SK-N-SH treated with all-trans-retinoic acid at 6 μM for 48 hours (cell line): Measurements from ENCODE around the gene ANKDD1A.

ENCODE experiments used
- ATAC-seq: fragments of 200-7000 bp; cut with Tn5 transposase; 3 replicates; pipeline ENCODE4 v1.9.1; 2020; ENCODE audit warnings: mild to moderate bottlenecking, moderate library complexity
- ARNTL ChIP-seq: fragments of 450-650 bp; formaldehyde crosslinking; IDR thresholded peaks from 2 replicates; pipeline ENCODE4 v1.5.0; 2020; ENCODE audit warnings: low read depth, mild to moderate bottlenecking, moderate library complexity, borderline replicate concordance
- BACH2 ChIP-seq: fragments of 250-450 bp; sonication (Bioruptor Pico); IDR thresholded peaks from 2 replicates; pipeline ENCODE4 v1.9.0; 2021; ENCODE audit warnings: mild to moderate bottlenecking, borderline replicate concordance
- CSDC2 ChIP-seq: fragments of 250-450 bp; sonication (Bioruptor Pico); IDR thresholded peaks from 2 replicates; pipeline ENCODE4 v1.5.0; 2020; ENCODE audit warnings: mild to moderate bottlenecking, moderate library complexity
- ESRRG ChIP-seq: fragments of 250-450 bp; sonication (Bioruptor Pico); IDR thresholded peaks from 2 replicates; pipeline ENCODE4 v1.6.1; 2021; ENCODE audit warnings: mild to moderate bottlenecking
- ISL1 ChIP-seq: fragments of 250-450 bp; sonication (Bioruptor Pico); IDR thresholded peaks from 2 replicates; pipeline ENCODE4 v2.1.2; 2022; ENCODE audit warnings: mild to moderate bottlenecking, moderate library complexity
- OSR1 ChIP-seq: fragments of 250-450 bp; sonication (Bioruptor Pico); IDR thresholded peaks from 2 replicates; pipeline ENCODE4 v1.8.0; 2022; ENCODE audit warnings: moderate library complexity, mild to moderate bottlenecking, inconsistent platforms
- PPARA ChIP-seq: fragments of 250-450 bp; sonication (Bioruptor Pico); IDR thresholded peaks from 2 replicates; pipeline ENCODE4 v1.5.0; 2020; ENCODE audit warnings: mild to moderate bottlenecking, borderline replicate concordance
- RARB ChIP-seq: fragments of 250-450 bp; sonication (Bioruptor Pico); IDR thresholded peaks from 2 replicates; pipeline ENCODE4 v1.8.0; 2021; ENCODE audit warnings: mild to moderate bottlenecking, moderate library complexity
- SNAI2 ChIP-seq: fragments of 250-450 bp; sonication (Bioruptor Pico); IDR thresholded peaks from 2 replicates; pipeline ENCODE4 v1.5.0; 2020; ENCODE audit warnings: mild to moderate bottlenecking, moderate library complexity
- TCF4 ChIP-seq: fragments of 250-450 bp; sonication (Bioruptor Pico); IDR thresholded peaks from 2 replicates; pipeline ENCODE4 v1.8.0; 2021; ENCODE audit warnings: mild to moderate bottlenecking, moderate library complexity, borderline replicate concordance
- TOX ChIP-seq: fragments of 250-450 bp; sonication (Bioruptor Pico); IDR thresholded peaks from 2 replicates; pipeline ENCODE4 v1.8.0; 2021; ENCODE audit warnings: mild to moderate bottlenecking, moderate library complexity, borderline replicate concordance
- ZC3H10 ChIP-seq: fragments of 250-450 bp; sonication (Bioruptor Pico); IDR thresholded peaks from 2 replicates; pipeline ENCODE4 v1.5.1; 2021; ENCODE audit warnings: mild to moderate bottlenecking, moderate library complexity
- ZFP3 ChIP-seq: fragments of 250-450 bp; sonication (Bioruptor Pico); IDR thresholded peaks from 2 replicates; pipeline ENCODE4 v1.5.0; 2020; ENCODE audit warnings: mild to moderate bottlenecking, moderate library complexity
- ZFP30 ChIP-seq: fragments of 450-650 bp; formaldehyde crosslinking; IDR thresholded peaks from 2 replicates; pipeline ENCODE4 v1.5.0; 2022; ENCODE audit warnings: mild to moderate bottlenecking, moderate library complexity
- ZNF565 ChIP-seq: fragments of 450-650 bp; formaldehyde crosslinking; conservative IDR thresholded peaks from 2 replicates; pipeline ENCODE4 v1.5.0; 2020; ENCODE audit warnings: low read depth, mild to moderate bottlenecking, moderate library complexity
- ZNF70 ChIP-seq: fragments of 450-650 bp; formaldehyde crosslinking; IDR thresholded peaks from 2 replicates; pipeline ENCODE4 v1.5.0; 2020; ENCODE audit warnings: mild to moderate bottlenecking, moderate library complexity
- ZNF8 ChIP-seq: fragments of 450-650 bp; formaldehyde crosslinking; IDR thresholded peaks from 2 replicates; pipeline ENCODE4 v1.5.0; 2020; ENCODE audit warnings: mild to moderate bottlenecking, moderate library complexity
- TF ChIP-seq, protein P1 (sequence below): fragments of 250-450 bp; sonication (Bioruptor Pico); IDR thresholded peaks from 2 replicates; pipeline ENCODE4 v1.5.1; 2020; ENCODE audit warnings: low read depth, mild to moderate bottlenecking, moderate library complexity
- TF ChIP-seq, protein P2 (sequence below): fragments of 250-450 bp; sonication (Bioruptor Pico); IDR thresholded peaks from 2 replicates; pipeline ENCODE4 v1.8.0; 2020; ENCODE audit warnings: mild to moderate bottlenecking, moderate library complexity, borderline replicate concordance
- TF ChIP-seq, protein P3 (sequence below): fragments of 250-450 bp; sonication (Bioruptor Pico); IDR thresholded peaks from 2 replicates; pipeline ENCODE4 v1.5.1; 2021; ENCODE audit warnings: mild to moderate bottlenecking, moderate library complexity
- TF ChIP-seq, protein P4 (sequence below): fragments of 250-450 bp; sonication (Bioruptor Pico); IDR thresholded peaks from 2 replicates; pipeline ENCODE4 v1.5.0; 2020; ENCODE audit warnings: mild to moderate bottlenecking, moderate library complexity

ANKDD1A gene

DNA sequence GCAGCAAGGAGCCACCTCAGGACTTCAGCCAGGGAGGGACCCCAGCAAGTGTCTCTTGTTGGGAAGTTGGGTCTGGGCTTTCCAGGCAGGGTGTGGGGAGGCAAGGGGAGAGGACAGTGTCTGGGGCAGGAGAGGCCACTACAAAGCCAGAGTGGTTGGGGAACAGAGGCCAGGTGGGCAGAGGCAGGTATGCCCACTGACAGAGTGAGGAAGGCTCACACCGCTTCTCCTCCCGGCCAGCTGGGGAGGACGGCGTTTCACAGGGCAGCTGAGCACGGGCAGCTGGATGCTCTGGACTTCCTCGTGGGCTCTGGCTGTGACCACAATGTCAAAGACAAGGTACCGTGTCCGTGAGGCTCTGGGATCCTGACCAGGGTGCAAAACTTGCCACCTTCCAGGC, 15.0 kb downstream of the ANKDD1A start:
- no peak for ATAC-seq
- no peak for TF ChIP-seq RARB
- TF ChIP-seq, protein P1, sequence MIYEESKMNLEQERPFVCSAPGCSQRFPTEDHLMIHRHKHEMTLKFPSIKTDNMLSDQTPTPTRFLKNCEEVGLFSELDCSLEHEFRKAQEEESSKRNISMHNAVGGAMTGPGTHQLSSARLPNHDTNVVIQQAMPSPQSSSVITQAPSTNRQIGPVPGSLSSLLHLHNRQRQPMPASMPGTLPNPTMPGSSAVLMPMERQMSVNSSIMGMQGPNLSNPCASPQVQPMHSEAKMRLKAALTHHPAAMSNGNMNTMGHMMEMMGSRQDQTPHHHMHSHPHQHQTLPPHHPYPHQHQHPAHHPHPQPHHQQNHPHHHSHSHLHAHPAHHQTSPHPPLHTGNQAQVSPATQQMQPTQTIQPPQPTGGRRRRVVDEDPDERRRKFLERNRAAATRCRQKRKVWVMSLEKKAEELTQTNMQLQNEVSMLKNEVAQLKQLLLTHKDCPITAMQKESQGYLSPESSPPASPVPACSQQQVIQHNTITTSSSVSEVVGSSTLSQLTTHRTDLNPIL = no peak
- TF ChIP-seq ZC3H10 (CRISPR knock-in tag) = no peak
- TF ChIP-seq ESRRG (CRISPR knock-in tag) = no peak
- TF ChIP-seq, protein P2, sequence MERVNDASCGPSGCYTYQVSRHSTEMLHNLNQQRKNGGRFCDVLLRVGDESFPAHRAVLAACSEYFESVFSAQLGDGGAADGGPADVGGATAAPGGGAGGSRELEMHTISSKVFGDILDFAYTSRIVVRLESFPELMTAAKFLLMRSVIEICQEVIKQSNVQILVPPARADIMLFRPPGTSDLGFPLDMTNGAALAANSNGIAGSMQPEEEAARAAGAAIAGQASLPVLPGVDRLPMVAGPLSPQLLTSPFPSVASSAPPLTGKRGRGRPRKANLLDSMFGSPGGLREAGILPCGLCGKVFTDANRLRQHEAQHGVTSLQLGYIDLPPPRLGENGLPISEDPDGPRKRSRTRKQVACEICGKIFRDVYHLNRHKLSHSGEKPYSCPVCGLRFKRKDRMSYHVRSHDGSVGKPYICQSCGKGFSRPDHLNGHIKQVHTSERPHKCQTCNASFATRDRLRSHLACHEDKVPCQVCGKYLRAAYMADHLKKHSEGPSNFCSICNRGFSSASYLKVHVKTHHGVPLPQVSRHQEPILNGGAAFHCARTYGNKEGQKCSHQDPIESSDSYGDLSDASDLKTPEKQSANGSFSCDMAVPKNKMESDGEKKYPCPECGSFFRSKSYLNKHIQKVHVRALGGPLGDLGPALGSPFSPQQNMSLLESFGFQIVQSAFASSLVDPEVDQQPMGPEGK = no peak
- no peak for TF ChIP-seq SNAI2
- TF ChIP-seq ZNF8 = no peak
- TF ChIP-seq ISL1 (CRISPR knock-in tag) = no peak
- no peak for TF ChIP-seq TCF4 (CRISPR knock-in tag)
- no peak for TF ChIP-seq ZFP3 (CRISPR knock-in tag)
- TF ChIP-seq ZNF565 (CRISPR knock-in tag) = no peak
- TF ChIP-seq, all 23 proteins: peak for 0

DNA sequence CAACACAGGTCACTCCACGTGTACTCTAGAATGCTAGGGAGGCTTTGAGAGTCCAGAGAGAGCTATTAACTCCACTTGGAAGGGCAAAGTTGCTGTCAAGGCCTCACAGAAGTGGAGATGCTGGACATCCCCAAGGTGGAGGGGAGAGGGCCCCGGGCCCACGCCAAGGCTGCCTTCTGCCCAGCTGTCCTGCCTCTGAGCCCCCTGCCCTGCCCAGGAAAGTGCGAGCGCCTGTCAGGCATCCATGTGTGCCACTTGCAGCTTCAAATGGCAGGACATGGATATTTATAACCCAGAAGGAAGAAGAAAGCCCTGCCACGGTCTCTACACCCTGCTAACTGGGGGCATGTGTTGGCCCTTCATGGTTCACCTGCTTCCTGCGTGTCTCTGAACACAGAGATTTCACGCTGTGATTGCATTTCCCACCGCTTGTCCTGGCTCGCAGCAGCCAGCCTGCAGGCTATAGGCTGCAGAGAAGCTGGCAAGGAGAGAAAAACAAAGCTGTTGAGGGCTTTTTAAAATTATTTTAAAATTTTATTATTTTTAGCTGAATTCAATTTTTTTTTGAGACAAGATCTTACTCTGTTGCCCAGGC, 17.0 kb downstream of the ANKDD1A start:
- ATAC-seq = no peak
- TF ChIP-seq PPARA (CRISPR knock-in tag) (no peak), ZNF8 (no peak), TOX (no peak), BACH2 (CRISPR knock-in tag) (no peak), TCF4 (CRISPR knock-in tag) (no peak), ZFP30 (CRISPR knock-in tag) (no peak), OSR1 (CRISPR knock-in tag) (no peak), ZC3H10 (CRISPR knock-in tag) (no peak), ARNTL (CRISPR knock-in tag) (no peak), SNAI2 (no peak), CSDC2 (no peak), ZNF70 (CRISPR knock-in tag) (no peak), RARB (no peak), ESRRG (CRISPR knock-in tag) (no peak), ZNF565 (CRISPR knock-in tag) (no peak), ZFP3 (CRISPR knock-in tag) (no peak)
- TF ChIP-seq, protein P1 = no peak
- TF ChIP-seq, protein P2 = no peak
- TF ChIP-seq, protein P3, sequence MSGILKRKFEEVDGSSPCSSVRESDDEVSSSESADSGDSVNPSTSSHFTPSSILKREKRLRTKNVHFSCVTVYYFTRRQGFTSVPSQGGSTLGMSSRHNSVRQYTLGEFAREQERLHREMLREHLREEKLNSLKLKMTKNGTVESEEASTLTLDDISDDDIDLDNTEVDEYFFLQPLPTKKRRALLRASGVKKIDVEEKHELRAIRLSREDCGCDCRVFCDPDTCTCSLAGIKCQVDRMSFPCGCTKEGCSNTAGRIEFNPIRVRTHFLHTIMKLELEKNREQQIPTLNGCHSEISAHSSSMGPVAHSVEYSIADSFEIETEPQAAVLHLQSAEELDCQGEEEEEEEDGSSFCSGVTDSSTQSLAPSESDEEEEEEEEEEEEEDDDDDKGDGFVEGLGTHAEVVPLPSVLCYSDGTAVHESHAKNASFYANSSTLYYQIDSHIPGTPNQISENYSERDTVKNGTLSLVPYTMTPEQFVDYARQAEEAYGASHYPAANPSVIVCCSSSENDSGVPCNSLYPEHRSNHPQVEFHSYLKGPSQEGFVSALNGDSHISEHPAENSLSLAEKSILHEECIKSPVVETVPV = no peak
- TF ChIP-seq, protein P4, sequence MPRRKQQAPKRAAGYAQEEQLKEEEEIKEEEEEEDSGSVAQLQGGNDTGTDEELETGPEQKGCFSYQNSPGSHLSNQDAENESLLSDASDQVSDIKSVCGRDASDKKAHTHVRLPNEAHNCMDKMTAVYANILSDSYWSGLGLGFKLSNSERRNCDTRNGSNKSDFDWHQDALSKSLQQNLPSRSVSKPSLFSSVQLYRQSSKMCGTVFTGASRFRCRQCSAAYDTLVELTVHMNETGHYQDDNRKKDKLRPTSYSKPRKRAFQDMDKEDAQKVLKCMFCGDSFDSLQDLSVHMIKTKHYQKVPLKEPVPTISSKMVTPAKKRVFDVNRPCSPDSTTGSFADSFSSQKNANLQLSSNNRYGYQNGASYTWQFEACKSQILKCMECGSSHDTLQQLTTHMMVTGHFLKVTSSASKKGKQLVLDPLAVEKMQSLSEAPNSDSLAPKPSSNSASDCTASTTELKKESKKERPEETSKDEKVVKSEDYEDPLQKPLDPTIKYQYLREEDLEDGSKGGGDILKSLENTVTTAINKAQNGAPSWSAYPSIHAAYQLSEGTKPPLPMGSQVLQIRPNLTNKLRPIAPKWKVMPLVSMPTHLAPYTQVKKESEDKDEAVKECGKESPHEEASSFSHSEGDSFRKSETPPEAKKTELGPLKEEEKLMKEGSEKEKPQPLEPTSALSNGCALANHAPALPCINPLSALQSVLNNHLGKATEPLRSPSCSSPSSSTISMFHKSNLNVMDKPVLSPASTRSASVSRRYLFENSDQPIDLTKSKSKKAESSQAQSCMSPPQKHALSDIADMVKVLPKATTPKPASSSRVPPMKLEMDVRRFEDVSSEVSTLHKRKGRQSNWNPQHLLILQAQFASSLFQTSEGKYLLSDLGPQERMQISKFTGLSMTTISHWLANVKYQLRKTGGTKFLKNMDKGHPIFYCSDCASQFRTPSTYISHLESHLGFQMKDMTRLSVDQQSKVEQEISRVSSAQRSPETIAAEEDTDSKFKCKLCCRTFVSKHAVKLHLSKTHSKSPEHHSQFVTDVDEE (CRISPR knock-in tag) = no peak
